CD4-positive, alpha-beta T cell (primary cell): Measurements from ENCODE around the gene MET. TPM values are rescaled to one million over a fixed set of nuclear protein-coding genes. Genes with fewer than 3 reads are reported as not detected.

ENCODE experiments used
- ATAC-seq: fragments of 200-7000 bp; cut with Tn5 transposase; one replicate; pipeline ENCODE4 v1.10.0; 2022; ENCODE audit warnings: mild to moderate bottlenecking; ENCODE audit not compliant: poor library complexity
- CTCF ChIA-PET: fragments of 350-600 bp; sonication (Branson Sonifier 250); formaldehyde crosslinking; loops from one replicate; lab custom pipeline; 2021; ENCODE audit warnings: antibody characterized with exemption, inconsistent platforms; lab: Charles Lee
- POLR2A ChIA-PET: fragments of 350-600 bp; sonication (Branson Sonifier 250); formaldehyde crosslinking; loops from one replicate; lab custom pipeline; 2021; ENCODE audit warnings: antibody characterized with exemption, inconsistent platforms; lab: Charles Lee
- DNase-seq, 14 experiments: peaks; one replicate each; pipeline ENCODE4 v3.0.0-alpha.2; 2013 to 2020; ENCODE audit warnings: mixed read lengths in 2 of 14
- H3K27ac ChIP-seq, 2 donors: one replicate each; pipeline versions ENCODE4 v1.5.1 to v1.7.0; 2013; ENCODE audit warnings: low read length in 2 of 2, low read depth in 1 of 2, mild to moderate bottlenecking in 1 of 2
- H3K27me3 ChIP-seq, 2 experiments: 1 replicate in 1 of 2; 2 replicates in 1 of 2; pipeline versions ENCODE4 v1.6.1 to v1.7.0; 2013; ENCODE audit warnings: low read length in 2 of 2, control low read depth in 1 of 2, mild to moderate bottlenecking in 1 of 2, moderate library complexity in 1 of 2; ENCODE audit not compliant: insufficient read depth in 2 of 2, control insufficient read depth in 1 of 2
- H3K36me3 ChIP-seq: one replicate; pipeline ENCODE4 v1.6.1; 2013; ENCODE audit warnings: low read length, control low read depth; ENCODE audit not compliant: insufficient read depth
- H3K4me1 ChIP-seq: one replicate; pipeline ENCODE4 v1.6.1; 2013; ENCODE audit warnings: low read length, control low read depth; ENCODE audit not compliant: insufficient read depth
- H3K4me3 ChIP-seq: one replicate; pipeline ENCODE4 v1.5.1; 2013; ENCODE audit warnings: mild to moderate bottlenecking, low read length, moderate library complexity
- H3K9me3 ChIP-seq, 2 experiments: 1 replicate in 1 of 2; 2 replicates in 1 of 2; pipeline versions ENCODE4 v1.6.1 to v1.7.0; 2013; ENCODE audit warnings: low read length in 2 of 2, mild to moderate bottlenecking in 2 of 2, control low read depth in 1 of 2, moderate library complexity in 1 of 2; ENCODE audit not compliant: control insufficient read depth in 1 of 2, insufficient read depth in 1 of 2
- H3K27ac Mint-ChIP-seq: one replicate; pipeline ENCODE4 v1.8.0; 2020; ENCODE audit warnings: mixed read lengths
- H3K27me3 Mint-ChIP-seq: one replicate; pipeline ENCODE4 v1.8.0; 2021; ENCODE audit warnings: mixed read lengths
- H3K36me3 Mint-ChIP-seq: one replicate; pipeline ENCODE4 v1.8.0; 2021; ENCODE audit warnings: low read depth, mixed read lengths
- H3K4me1 Mint-ChIP-seq: one replicate; pipeline ENCODE4 v1.8.0; 2021; ENCODE audit warnings: low read depth, mixed read lengths
- H3K4me3 Mint-ChIP-seq: one replicate; pipeline ENCODE4 v1.8.0; 2020; ENCODE audit warnings: mild to moderate bottlenecking, mixed read lengths
- H3K9me3 Mint-ChIP-seq: one replicate; pipeline ENCODE4 v1.8.0; 2020; ENCODE audit warnings: mixed read lengths
- intact Hi-C, 2 experiments: fragments of 100-400 bp; cut with DNase I in 1 of 2; cut with micrococcal nuclease in 1 of 2; formaldehyde crosslinking; loops; one replicate each; pipeline versions ENCODE4 v1.15.1 to v1.9.0; 2023 to 2025; cut with DNase I, micrococcal nuclease
- total RNA-seq, 174 experiments: library from RNA in 2 of 174; stranded (reverse) in 2 of 174; gene quantifications; one replicate each; pipeline ENCODE4 v1.2.3 and lab custom pipeline; 2021 to 2026
- TF ChIP-seq, protein P1 (sequence below): fragments of 200-600 bp; IDR thresholded peaks from one replicate; pipeline ENCODE4 v1.8.0; 2022; ENCODE audit warnings: antibody characterized with exemption, mild to moderate bottlenecking

The MET gene
- total RNA-seq, 2 experiments from 2014 or later = 0.14 TPM; not detected in 1

GRCh38 chr7:116840256-116840655 lies 168.3 kb downstream of the MET start:
- Histone ChIP-seq H3K9me3 (no peaks in the 10 kb centered on the region), H3K4me1 (peaks cover 5% of the 10 kb centered on the region), H3K27ac (no peak overlapping the region), H3K36me3 (no peaks in the 10 kb centered on the region), H3K4me3 (no peak overlapping the region), H3K27me3 (peaks cover 4 to 14% of the 10 kb centered on the region in 2 experiments)
- Mint-ChIP-seq H3K27ac (no peak overlapping the region), H3K36me3 (no peaks in the 10 kb centered on the region), H3K4me3 (no peak overlapping the region), H3K4me1 (peaks cover 4% of the 10 kb centered on the region), H3K27me3 (peaks cover 27% of the 10 kb centered on the region), H3K9me3 (no peaks in the 10 kb centered on the region)
- DNase-seq = no peak
- ATAC-seq = no peak
- TF ChIP-seq, protein P1, sequence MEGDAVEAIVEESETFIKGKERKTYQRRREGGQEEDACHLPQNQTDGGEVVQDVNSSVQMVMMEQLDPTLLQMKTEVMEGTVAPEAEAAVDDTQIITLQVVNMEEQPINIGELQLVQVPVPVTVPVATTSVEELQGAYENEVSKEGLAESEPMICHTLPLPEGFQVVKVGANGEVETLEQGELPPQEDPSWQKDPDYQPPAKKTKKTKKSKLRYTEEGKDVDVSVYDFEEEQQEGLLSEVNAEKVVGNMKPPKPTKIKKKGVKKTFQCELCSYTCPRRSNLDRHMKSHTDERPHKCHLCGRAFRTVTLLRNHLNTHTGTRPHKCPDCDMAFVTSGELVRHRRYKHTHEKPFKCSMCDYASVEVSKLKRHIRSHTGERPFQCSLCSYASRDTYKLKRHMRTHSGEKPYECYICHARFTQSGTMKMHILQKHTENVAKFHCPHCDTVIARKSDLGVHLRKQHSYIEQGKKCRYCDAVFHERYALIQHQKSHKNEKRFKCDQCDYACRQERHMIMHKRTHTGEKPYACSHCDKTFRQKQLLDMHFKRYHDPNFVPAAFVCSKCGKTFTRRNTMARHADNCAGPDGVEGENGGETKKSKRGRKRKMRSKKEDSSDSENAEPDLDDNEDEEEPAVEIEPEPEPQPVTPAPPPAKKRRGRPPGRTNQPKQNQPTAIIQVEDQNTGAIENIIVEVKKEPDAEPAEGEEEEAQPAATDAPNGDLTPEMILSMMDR = no peak
- POLR2A ChIA-PET = no interaction called here
- CTCF ChIA-PET = no interaction called here
- intact Hi-C loops = no loop called here

DNA sequence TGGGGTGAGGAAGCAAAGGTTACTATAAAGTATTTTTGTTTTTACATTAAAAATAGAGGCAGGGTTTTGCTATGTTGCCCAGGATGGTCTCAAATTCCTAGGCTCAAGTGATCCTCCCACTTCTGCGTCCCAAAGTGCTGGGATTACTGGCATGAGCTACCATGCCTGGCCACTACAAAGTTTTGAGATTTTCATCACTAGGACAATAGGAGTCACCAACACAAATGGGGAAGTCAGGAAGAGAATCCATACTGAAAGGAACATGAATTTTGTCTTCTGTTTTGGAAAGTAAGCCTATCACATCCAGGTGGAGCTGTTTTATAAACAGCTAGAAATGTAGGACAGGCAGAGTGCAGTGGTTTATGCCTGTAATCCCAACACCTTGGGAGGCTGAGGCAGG lies 170.4 kb downstream of the MET start:
- TF ChIP-seq, protein P1 = no peak
- Histone ChIP-seq H3K4me3 (no peak overlapping the region), H3K36me3 (no peaks in the 10 kb centered on the region), H3K27me3 (peaks cover 4 to 14% of the 10 kb centered on the region in 2 experiments), H3K4me1 (peaks cover 5% of the 10 kb centered on the region), H3K9me3 (no peaks in the 10 kb centered on the region), H3K27ac (no peak overlapping the region)
- Mint-ChIP-seq H3K27ac (no peak overlapping the region), H3K4me1 (peaks cover 4% of the 10 kb centered on the region), H3K36me3 (no peaks in the 10 kb centered on the region), H3K4me3 (no peak overlapping the region), H3K9me3 (no peaks in the 10 kb centered on the region), H3K27me3 (peaks cover 27% of the 10 kb centered on the region)
- ChIA-PET POLR2A (no interaction called here), CTCF (no interaction called here)
- no peak for DNase-seq
- intact Hi-C loops = no loop called here
- no peak for ATAC-seq

GRCh38 chr7:116843378-116843777 lies 171.4 kb downstream of the MET start:
- intact Hi-C loops = no loop called here
- Mint-ChIP-seq H3K4me3 (no peak overlapping the region), H3K27me3 (peaks cover 27% of the 10 kb centered on the region), H3K27ac (peak overlapping the region; percentile 14), H3K9me3 (no peaks in the 10 kb centered on the region), H3K4me1 (peaks cover 4% of the 10 kb centered on the region), H3K36me3 (no peaks in the 10 kb centered on the region)
- no peak for ATAC-seq
- Histone ChIP-seq H3K27ac (no peak overlapping the region), H3K36me3 (no peaks in the 10 kb centered on the region), H3K4me1 (peaks cover 5% of the 10 kb centered on the region), H3K9me3 (no peaks in the 10 kb centered on the region), H3K4me3 (no peak overlapping the region), H3K27me3 (peaks cover 4 to 16% of the 10 kb centered on the region in 2 experiments)
- POLR2A ChIA-PET = no interaction called here
- TF ChIP-seq, protein P1 = no peak
- DNase-seq = peak in 3 of 14 experiments; percentile 14 to 21 (median 14)
- CTCF ChIA-PET = no interaction called here

Other genes starting within 250 kb of the MET start
- not detected for gene CAV2, start 172.5 kb upstream of the MET start, total RNA-seq
- not detected for gene CAV1, start 147.2 kb upstream of the MET start, total RNA-seq
- gene CAPZA2, start 190.4 kb downstream of the MET start, total RNA-seq = 10 to 100 TPM; 93.6 to 96.5 TPM